Measurements from ENCODE around the gene PLA2G2F.

GRCh38 chr1:20151906-20152598 lies 12.9 kb downstream of the PLA2G2F start:
- TF ChIP-seq CTCF (IDR thresholded peaks at IDR 0.05) = peak in 5 of 7 experiments; percentile 83 to 95 (median 87)
- TF ChIP-seq EP300 (IDR thresholded peaks at IDR 0.05) = no peak
- no peak for TF ChIP-seq POLR2AphosphoS5 (IDR thresholded peaks at IDR 0.05)

Data from stomach (tissue), 4 donors.